PFSK-1 (cell line): ENCODE data around the gene E2F3.

Experiments used
- FOXP2 ChIP-seq: optimal IDR thresholded peaks from 2 replicates; pipeline ENCODE3; 2011; ENCODE audit warnings: borderline replicate concordance, control low read depth, inconsistent platforms; ENCODE audit not compliant: insufficient read depth; ENCODE audit errors: extremely low read length, extremely low read depth
- POLR2AphosphoS5 ChIP-seq: IDR thresholded peaks from 2 replicates; pipeline ENCODE4 v1.6.1; 2012; ENCODE audit warnings: low read depth, mild to moderate bottlenecking, control low read depth, low read length, moderate library complexity
- REST ChIP-seq, 2 experiments: IDR thresholded peaks; 2 replicates each; pipeline versions ENCODE4 v1.6.1 to v1.8.0; 2011 to 2012; ENCODE audit warnings: low read depth in 2 of 2, low read length in 2 of 2, control low read depth in 1 of 2, inconsistent platforms in 1 of 2, mild to moderate bottlenecking in 1 of 2, moderate library complexity in 1 of 2; ENCODE audit not compliant: insufficient read depth in 1 of 2
- SIN3A ChIP-seq: IDR thresholded peaks from 2 replicates; pipeline ENCODE4 v1.6.1; 2012; ENCODE audit warnings: mild to moderate bottlenecking, low read length, moderate library complexity, borderline replicate concordance; ENCODE audit not compliant: insufficient read depth
- TAF1 ChIP-seq: IDR thresholded peaks from 2 replicates; pipeline ENCODE4 v1.6.1; 2012; ENCODE audit warnings: low read length, control low read depth, borderline replicate concordance; ENCODE audit not compliant: insufficient read depth

The E2F3 gene

GRCh38 chr6:20434766-20435165, 33.1 kb downstream of the E2F3 start:
- TF ChIP-seq SIN3A (no peak), FOXP2 (no peak), TAF1 (no peak), POLR2AphosphoS5 (no peak), REST (IDR thresholded peaks at IDR 0.05; ENCODE audit: insufficient read depth in 1 of 2, low read depth in 2 of 2, low read length in 2 of 2) (no peak)

- no peak for TF ChIP-seq SIN3A
- no peak for TF ChIP-seq FOXP2
- TF ChIP-seq POLR2AphosphoS5 = no peak
- no peak for TF ChIP-seq REST (IDR thresholded peaks at IDR 0.05; ENCODE audit: insufficient read depth in 1 of 2, low read depth in 2 of 2, low read length in 2 of 2)
- TF ChIP-seq TAF1 = no peak
Observed at GRCh38 chr6:20436719-20437118, 35.0 kb downstream of the E2F3 start.

- TF ChIP-seq POLR2AphosphoS5 (no peak), REST (IDR thresholded peaks at IDR 0.05; ENCODE audit: insufficient read depth in 1 of 2, low read depth in 2 of 2, low read length in 2 of 2) (no peak), TAF1 (no peak), SIN3A (no peak), FOXP2 (no peak)
Observed at GRCh38 chr6:20437639-20438038, 36.0 kb downstream of the E2F3 start.

- TF ChIP-seq SIN3A (no peak), FOXP2 (no peak), REST (IDR thresholded peaks at IDR 0.05; ENCODE audit: insufficient read depth in 1 of 2, low read depth in 2 of 2, low read length in 2 of 2) (no peak), TAF1 (no peak), POLR2AphosphoS5 (no peak)
Observed at GRCh38 chr6:20438462-20439070, 36.9 kb downstream of the E2F3 start.

- TF ChIP-seq FOXP2 (no peak), REST (IDR thresholded peaks at IDR 0.05; ENCODE audit: insufficient read depth in 1 of 2, low read depth in 2 of 2, low read length in 2 of 2) (no peak), TAF1 (no peak), SIN3A (no peak), POLR2AphosphoS5 (no peak)
Observed at GRCh38 chr6:20439558-20439957, 37.9 kb downstream of the E2F3 start.
